PC-3 (cell line): ENCODE measurements around the gene MAST2.

Experiments used
- CTCF ChIP-seq: fragments of 300-600 bp; sonication (generic); conservative IDR thresholded peaks from 2 replicates; pipeline ENCODE4 v1.5.1; 2017; ENCODE audit warnings: antibody characterized with exemption, low read depth, mild to moderate bottlenecking, low read length
- EZH2 ChIP-seq: fragments of 300-600 bp; sonication (generic); IDR thresholded peaks from one replicate; pipeline ENCODE4 v1.6.1; 2017; ENCODE audit warnings: antibody characterized with exemption, mild to moderate bottlenecking, low read length; ENCODE audit not compliant: unreplicated experiment
- EZH2phosphoT487 ChIP-seq: fragments of 300-600 bp; sonication (generic); IDR thresholded peaks from 2 replicates; pipeline ENCODE4 v1.6.1; 2018; ENCODE audit warnings: mild to moderate bottlenecking, antibody characterized with exemption, low read length, borderline replicate concordance

GRCh38 chr1:45942411-45942810 is 139.0 kb downstream of the MAST2 start:
- no peak for TF ChIP-seq CTCF
- no peak for TF ChIP-seq EZH2
- TF ChIP-seq EZH2phosphoT487 = no peak
